ENCODE data around the gene BORCS6. TPM values are rescaled to one million over a fixed set of nuclear protein-coding genes. Genes with fewer than 3 reads are reported as not detected.

BORCS6 gene
- total and polyA plus RNA-seq, 2 of the 4 experiments (the other 2 are of a cell fraction): 2.7 to 3.3 TPM

GRCh38 chr17:8204761-8205555, 15.0 kb upstream of the BORCS6 start:
- Histone ChIP-seq H3K27me3 (ENCODE audit: control insufficient read depth, insufficient read depth, low read length) (no peaks in the 10 kb centered on the region), H2AK5ac (ENCODE audit: low read depth, low read length) (no peak overlapping the region), H3K23ac (ENCODE audit: low read depth, low read length) (no peak overlapping the region), H3K18ac (ENCODE audit: low read depth, low read length) (no peak overlapping the region), H3K56ac (ENCODE audit: extremely low read depth, insufficient read depth, low read length) (no peak overlapping the region), H4K20me1 (ENCODE audit: insufficient read depth, low read length) (no peaks in the 10 kb centered on the region; the same call in 1 of the 2 replicates), H2BK15ac (ENCODE audit: low read depth, low read length) (no peak overlapping the region), H4K8ac (ENCODE audit: low read depth in 2 of 2, low read length in 2 of 2) (no peak overlapping the region), H4K91ac (ENCODE audit: insufficient read depth, low read depth, low read length) (no peak overlapping the region), H2AK9ac (replicated peaks; ENCODE audit: low read depth, low read length, poor library complexity) (peak overlapping the region; percentile 55), H2BK20ac (ENCODE audit: low read depth, low read length) (no peak overlapping the region), H3K4me1 (ENCODE audit: control insufficient read depth, insufficient read depth, low read length) (0 out of 2 replicates have a peak, but pooled peaks cover 5% of the 10 kb centered on the region), H3K9ac (ENCODE audit: low read depth, low read length) (no peak overlapping the region), H3K4me3 (ENCODE audit: insufficient read depth, low read depth, low read length) (no peak overlapping the region), H3K14ac (replicated peaks; ENCODE audit: low read depth, low read length) (no peak overlapping the region; the same call in 1 of the 2 replicates), H3K36me3 (ENCODE audit: control insufficient read depth, insufficient read depth, low read length) (no peaks in the 10 kb centered on the region; the same call in 1 of the 2 replicates), H3K4ac (ENCODE audit: low read depth, low read length) (no peak overlapping the region), H4K5ac (ENCODE audit: low read depth, low read length) (no peak overlapping the region), H3K9me1 (ENCODE audit: insufficient read depth, low read length) (peaks cover 10% of the 10 kb centered on the region; the same call in 1 of the 2 replicates), H3K79me1 (ENCODE audit: low read depth in 1 of 2, low read length in 2 of 2) (peaks cover 29 to 47% of the 10 kb centered on the region in 2 experiments), H2BK5ac (ENCODE audit: low read depth, low read length, poor library complexity, severe bottlenecking) (no peak overlapping the region), H2AFZ (replicated peaks; ENCODE audit: low read length, poor library complexity) (no peak overlapping the region), H3K4me2 (ENCODE audit: low read depth, low read length) (no peak overlapping the region), H3K9me3 (ENCODE audit: control insufficient read depth, insufficient read depth, low read length) (no peaks in the 10 kb centered on the region), H3K27ac (ENCODE audit: insufficient read depth, low read length) (no peak overlapping the region), H2BK120ac (ENCODE audit: low read depth, low read length) (no peak overlapping the region)
- POLR2A ChIA-PET (ENCODE audit: unreplicated experiment): no interaction called here
- WGBS, 2 experiments (ENCODE audit: extremely low coverage in 2 of 2, insufficient read length in 1 of 2): no CpG with 5 or more reads among the region's 19 CpGs
- ATAC-seq (ENCODE audit: low read depth): no peak
- TF ChIP-seq CTCF (conservative IDR thresholded peaks at IDR 0.05; ENCODE audit: low read depth, low read length) (no peak), USF2 (IDR thresholded peaks at IDR 0.05; ENCODE audit: low read depth, low read length) (no peak), MAFK (IDR thresholded peaks at IDR 0.05; ENCODE audit: low read depth, low read length) (no peak), MXI1 (IDR thresholded peaks at IDR 0.05; ENCODE audit: borderline replicate concordance, low read depth, low read length) (no peak), RFX5 (IDR thresholded peaks at IDR 0.05; ENCODE audit: low read depth, low read length) (no peak), SMC3 (IDR thresholded peaks at IDR 0.05; ENCODE audit: low read depth, low read length) (no peak), CHD1 (IDR thresholded peaks at IDR 0.05; ENCODE audit: low read depth, low read length) (no peak), NFE2L2 (IDR thresholded peaks at IDR 0.05; ENCODE audit: low read depth, low read length) (no peak), POLR2A (IDR thresholded peaks at IDR 0.05; ENCODE audit: low read depth, low read length) (no peak), CEBPB (IDR thresholded peaks at IDR 0.05; ENCODE audit: low read depth, low read length) (no peak), RCOR1 (IDR thresholded peaks at IDR 0.05; ENCODE audit: insufficient replicate concordance, low read length) (no peak), FOS (IDR thresholded peaks at IDR 0.05; ENCODE audit: low read depth, low read length) (no peak)
- dilution Hi-C loops (cut with HindIII; ENCODE audit: low sequenced_read_pairs, unreplicated experiment) (no loop called here), intact Hi-C loops (cut with micrococcal nuclease) (no loop called here), in situ Hi-C loops (cut with MboI; ENCODE audit: low sequenced_read_pairs) (no loop called here)
- DNase-seq: no peak
- CTCF ChIA-PET: no interaction called here
- no TSS peak for BruUV-seq (replicated peaks)

Data from IMR-90 (cell line).